NOMO-1 (cell line): ENCODE results near the gene WNT9A.
"Not testable (repeated sequence)": the region's sequence is repeated elsewhere in the genome, so short reads cannot be mapped to it uniquely, and the experiment has no call there.

Experiments used
- DNase-seq, 2 experiments: peaks; one replicate each; lab custom pipeline; 2025; ENCODE audit not compliant: unreplicated experiment in 2 of 2; lab: John Stamatoyannopoulos, UW

The WNT9A gene

DNA sequence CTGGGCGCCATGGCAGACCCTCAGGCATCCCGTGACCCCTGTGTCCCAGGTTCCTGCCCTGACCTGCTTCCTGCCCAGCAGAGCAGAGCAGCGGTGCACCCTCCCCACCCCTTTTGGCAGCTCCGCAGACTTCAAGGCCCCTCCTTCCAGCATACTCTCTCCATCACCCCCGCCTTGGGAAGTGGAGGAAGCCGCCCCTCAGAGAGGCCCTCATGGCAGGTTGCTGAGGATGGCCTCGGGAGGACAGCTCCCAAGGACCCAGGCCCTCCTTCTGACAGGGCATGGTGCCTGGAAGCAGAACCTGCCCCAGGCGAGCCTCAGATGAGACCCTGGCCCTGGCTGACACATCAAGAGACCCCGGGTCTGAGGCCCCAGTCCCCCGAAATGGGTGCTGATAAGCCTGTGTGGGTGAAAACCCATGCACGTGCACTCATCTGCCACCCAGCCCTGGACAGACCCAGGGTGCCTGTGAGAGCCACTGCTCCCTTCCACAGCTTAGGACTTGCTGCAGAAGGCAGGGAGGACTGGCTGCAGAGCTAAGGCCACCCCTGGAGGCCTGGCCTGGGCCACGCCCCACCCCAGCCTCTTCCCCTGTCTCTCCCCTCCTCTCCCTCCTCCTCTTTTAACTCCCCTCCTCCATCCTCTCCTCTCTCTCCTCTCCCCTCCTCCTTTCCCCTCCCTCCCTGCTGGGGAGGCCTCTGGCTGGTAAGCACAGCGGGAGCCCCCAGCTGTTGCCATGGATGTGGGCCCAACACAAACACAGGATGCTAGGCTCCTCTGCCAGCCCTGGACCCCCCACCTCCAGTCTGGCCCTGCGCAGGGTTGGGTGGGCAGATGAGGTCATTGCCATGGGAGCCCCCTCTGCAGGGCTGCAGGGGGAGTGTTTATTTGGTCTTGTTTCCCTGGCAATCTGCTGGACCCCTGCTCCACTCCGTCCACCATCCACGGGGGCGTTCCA is 33.7 kb downstream of the WNT9A start:
- DNase-seq, result no peak

DNA sequence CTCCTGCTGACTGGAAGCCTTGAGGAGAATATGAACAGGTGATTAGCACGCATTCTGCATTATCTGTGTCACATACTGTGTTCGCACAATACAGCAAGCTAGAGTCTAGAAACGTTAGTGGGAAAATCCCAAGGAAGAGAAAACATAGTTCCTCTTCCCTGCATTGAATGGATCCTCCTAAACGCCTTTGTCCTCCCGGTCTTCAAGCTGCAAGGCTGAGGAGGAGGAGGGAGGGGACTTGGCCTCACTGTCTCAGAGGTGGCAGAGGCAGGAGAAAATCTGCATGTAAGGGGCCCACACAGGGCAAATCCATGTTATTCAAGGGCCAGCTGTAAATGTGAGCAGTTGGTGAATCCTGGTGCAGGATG is 34.4 kb downstream of the WNT9A start:
- no peak for DNase-seq

DNA sequence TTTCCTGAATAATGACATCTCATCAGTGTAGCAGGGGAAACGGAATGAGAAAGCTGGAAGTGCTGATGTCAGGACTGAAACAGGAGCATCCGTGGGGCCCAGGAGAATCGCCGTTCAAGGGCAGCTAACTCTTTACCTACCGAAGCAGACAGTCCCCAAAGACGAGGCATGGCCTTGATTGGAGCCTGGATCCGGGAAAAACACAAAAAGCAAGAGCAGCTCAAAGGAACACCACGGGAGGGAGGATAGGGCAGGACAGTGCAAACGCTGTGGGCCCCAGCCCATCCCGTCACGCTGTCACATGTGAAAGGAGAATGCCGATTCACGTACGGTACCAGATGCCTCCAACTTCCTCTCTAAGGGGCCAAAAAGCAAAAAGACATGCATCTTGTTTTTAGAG is 34.9 kb downstream of the WNT9A start:
- no peak for DNase-seq

DNA sequence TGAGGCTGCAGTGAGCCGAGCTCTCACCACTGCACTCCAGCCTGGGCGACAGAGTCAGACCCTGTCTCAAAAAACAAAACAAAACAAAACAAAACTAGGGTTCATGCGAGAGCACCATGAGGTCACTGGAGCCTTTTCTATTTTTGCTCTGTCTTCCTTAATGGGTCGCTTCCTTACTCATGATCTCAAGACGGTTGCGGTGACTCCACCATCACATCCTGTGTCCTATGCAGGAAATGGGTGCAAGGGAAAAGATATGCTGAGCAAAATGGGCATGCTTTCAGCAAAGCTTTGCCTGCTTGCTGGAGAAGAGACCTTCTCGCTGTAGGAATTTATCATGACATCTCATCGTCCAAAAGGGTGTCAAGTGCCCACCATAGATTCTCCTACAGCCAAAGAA is 36.4 kb downstream of the WNT9A start:
- no peak for DNase-seq

DNA sequence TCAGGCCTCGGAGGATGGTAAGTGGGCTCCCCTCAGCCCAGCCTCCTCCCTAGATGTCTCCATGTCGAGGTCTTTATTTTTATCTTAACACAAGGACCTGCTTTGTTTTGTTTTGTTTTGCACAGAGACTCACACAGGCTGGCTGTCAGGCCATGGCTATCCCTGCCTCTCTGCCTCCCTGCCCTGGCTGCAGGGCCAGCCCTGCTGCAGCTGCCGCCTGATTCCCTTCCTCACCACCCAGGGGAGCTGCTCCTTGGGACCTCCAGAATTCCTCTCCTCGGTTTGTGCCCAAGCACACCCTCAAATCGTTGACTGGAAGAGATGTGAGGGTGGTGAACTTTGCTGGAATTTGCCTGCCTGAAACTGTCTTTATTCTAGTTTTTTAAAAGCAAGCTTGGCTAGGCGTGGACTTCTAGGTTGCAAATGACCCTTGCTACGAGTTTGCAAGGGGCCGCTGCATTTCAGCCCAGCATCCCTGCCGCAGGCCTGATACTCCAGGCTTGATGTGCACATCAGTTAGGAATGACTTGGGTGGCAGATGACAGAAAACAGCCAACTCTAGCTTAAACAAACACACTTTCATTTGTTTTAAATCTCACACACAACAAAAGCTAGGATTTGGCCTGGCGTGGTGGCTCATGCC is 37.1 kb downstream of the WNT9A start:
- no peak for DNase-seq

DNA sequence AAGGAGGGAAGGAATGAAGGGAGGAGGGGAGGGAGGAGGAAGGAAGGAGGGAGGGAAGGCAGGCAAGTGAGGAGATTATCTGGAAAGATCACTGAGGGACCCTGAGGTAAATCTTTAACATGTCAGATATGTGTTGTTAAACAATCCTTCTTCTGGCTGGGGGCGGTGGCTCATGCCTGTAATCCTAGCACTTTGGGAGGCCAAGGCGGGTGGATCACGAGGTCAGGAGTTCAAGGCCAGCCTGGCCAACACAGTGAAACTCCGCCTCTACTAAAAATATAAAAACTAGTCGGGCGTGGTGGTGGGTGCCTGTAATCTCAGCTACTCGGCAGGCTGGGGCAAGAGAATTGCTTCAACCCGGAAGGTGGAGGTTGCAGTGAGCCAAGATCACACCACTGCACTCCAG is 37.8 kb downstream of the WNT9A start:
- not testable (repeated sequence) for DNase-seq

DNA sequence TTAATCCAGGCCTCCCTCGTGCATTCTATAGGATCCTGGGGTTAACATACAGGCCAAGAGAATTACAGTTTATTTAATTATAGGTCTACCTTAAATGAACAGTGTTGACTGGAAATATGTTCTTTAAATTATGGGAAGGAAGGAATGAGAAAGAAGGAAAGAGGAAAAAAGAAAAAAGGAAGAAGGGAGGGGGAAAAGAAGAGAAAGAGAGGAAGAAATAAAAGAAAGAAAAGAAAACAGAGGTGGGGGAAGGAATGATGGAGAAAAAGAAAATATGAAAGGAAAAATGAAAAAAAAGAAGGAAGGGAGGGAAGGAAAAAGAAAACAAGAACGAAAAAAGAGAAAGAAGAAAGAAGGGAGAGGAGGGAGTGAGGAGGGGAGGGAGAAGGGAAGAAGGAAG is 38.5 kb downstream of the WNT9A start:
- DNase-seq, result no peak

DNA sequence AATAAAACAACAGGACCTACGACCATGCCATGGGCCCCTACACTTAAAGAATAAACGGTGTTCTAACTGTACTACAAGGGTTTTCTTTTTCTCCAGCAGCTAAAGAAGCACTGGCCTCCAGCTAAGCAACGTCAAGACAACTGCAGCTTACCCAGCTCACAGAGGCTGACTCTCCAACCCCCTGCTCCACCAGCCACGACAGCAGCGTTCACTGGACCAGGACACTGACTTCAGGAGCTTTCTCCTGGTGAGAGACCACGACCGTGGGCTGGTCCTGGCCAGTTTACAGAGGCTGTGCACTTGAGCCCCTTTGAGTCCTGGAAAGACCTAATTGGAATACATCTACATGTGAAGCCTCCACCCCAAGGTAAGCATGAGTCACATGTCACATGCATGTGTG is 39.4 kb downstream of the WNT9A start:
- DNase-seq, result no peak

DNA sequence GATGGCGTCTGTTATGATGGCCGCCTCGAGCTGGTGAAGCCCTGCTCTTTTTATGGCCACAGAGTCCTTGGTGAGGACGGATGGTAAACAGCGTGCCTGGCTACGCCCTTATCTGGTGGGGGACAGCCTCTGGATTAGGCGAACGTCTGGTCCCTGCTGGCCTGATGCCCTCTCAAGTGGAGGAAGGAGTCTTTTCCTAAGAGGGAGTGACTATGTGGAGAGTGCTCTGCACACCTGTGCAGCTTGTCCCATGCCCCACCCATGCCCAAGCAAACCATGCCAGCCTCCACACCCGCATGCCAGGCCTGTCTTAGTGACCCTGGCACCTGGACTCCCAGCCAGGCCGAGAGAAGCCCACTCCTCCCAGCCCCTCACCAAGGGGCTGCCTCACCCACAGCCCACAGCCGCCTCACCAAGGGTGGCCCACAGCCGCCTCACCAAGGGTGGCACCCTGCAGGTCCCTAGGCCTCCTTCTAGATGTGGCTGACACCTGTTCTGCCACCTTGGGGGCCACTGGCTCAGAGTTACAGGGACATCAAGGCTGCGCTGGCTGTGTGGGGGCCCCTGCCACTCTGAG is 40.2 kb downstream of the WNT9A start:
- DNase-seq, result no peak

DNA sequence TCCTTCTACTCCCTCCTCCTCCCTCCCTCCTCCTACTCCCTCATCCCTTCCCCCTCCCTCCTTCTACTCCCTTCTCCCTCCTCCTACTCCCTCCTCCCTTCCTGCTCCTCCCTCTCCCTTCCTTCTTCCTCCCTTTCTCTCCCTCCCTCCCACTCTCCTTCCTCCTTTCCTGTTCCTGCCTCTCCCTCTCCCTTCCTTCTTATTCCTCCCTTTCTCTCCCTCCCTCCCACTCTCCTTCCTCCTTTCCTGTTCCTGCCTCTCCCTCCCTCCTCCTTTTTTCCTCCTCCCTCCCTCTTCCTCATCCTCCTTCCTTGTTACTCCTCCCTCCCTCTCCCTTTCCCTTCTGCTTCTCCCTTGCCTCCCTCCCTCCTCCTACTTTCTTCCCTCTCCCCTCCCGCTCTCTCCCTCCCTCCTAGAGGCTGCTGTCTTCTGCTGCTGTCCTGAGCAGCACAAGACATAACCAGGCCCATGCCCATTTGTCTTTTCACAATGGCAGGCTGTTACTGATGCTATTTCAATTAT is 41.1 kb downstream of the WNT9A start:
- no peak for DNase-seq

DNA sequence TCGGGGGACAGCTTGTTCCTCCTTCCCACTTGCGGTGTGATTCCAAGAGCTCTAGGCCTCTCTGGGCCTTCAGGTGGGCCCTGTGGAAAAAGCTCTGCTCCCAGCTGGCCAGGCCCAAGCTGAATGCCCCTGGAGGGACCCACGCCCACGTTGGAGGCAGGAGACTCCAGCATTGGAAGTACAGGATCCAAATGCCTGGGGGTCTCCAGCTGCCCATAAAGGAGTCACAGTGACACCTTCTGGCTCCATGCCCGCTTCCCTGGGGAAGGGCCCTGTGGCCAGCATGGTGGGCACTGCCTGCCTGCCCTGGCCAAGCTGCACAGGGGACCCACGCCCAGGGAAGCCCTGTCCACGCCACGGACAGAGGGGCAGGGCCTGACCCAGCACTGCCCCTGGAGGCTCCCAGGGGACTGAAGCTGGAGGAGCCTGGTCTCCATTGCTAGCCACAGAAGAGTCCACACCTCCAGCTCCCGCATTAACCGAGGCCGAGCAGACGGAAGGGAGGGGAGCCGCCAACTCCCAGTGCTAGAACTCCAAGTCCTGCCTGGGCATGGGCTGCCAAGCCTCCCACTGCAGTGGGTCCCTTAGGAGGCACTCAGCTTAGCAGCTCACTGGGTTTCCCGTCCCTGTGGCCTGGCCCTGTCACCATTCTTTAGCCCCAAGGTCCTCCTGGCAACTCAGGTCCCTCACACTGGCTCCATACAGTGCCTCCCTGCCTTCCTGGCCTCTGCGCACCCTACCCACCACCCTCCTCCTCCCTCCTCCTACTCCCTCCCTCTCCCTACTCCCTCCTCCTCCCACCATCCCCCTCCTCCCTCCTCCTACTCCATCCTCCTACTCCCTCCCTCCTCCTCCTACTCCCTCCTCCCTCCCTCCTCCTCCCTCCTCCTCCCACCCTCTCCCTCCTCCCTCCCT is 41.9 kb downstream of the WNT9A start:
- no peak for DNase-seq

DNA sequence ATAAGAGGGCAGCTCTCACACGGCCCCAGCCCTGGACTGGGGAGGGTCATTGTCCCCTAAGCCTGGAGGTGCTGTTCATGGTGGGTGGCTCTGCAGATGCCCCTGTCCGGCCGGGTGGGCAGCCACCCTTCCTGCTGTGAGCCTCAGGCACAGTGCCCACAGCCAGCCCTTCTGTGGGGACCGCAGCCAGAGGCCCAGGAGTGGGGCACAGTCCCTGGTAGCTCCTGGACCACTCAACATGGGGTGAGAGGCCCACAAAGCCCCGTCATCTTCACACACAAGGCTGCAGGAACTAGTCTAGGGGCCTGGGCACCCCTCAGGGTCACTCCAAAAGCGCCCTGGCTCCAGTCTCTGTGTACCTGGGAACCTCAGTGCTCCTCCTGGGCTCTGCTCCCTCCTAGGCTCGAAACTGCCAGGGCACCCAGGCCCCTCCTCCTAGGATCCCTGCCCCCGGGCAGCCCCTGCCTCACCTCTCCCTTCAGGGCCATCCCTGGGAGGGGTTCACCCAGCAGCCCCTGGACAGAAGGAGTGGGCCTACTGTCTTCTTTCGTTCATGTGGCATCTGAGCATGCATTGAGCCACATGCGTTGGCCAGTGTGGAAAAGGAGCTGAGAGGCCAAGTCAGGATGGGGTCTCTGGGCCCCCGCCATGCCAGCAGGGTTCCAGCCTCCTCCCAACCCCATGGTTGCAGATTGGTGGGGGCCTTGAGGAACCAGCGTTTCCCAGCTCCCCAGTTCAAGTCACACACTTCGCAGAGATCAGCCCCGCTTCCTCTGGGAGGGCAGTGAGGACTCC is 43.0 kb downstream of the WNT9A start:
- no peak for DNase-seq

DNA sequence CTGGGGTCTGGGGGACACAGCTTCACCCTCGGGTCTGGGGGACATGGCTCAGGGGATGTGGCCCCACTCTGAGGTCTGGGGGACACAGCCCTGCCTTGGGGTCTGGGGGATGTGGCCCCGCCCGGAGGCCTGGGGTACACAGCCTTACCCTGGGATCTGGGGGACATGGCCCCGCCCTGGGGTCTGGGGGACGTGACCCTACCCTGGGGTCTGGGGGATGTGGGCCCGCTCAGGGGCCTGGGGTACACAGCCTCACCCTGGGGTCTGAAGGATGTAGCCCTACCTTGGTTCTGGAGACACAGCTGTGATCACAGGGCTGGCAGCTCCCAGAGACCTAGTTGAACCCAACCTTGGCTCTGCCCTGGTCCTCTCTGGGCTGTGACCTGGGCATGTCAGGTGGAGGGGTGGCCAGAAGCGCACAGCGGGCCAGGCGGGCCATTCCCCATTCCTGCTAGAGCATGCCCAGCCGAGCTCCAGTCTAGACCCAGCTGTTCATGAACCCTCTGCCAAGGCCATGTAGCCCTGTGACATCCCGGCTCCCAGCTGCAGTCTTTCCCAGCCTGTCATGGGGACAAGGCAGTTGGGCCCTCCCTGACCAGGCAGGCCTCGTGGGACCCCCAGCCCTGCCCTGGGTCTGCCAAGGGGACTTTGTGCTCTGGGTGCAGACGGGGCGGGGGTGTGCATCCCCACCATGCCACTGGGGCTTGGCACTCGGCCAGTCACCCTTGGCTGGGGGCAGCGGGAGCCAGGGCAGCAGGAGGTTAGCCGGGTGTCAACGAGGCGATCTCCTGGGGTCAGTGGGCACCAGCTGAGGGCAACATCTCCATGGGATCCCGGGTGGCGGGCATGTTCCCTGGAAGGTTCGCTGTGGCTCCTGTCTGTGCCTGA is 43.9 kb downstream of the WNT9A start:
- no peak for DNase-seq

DNA sequence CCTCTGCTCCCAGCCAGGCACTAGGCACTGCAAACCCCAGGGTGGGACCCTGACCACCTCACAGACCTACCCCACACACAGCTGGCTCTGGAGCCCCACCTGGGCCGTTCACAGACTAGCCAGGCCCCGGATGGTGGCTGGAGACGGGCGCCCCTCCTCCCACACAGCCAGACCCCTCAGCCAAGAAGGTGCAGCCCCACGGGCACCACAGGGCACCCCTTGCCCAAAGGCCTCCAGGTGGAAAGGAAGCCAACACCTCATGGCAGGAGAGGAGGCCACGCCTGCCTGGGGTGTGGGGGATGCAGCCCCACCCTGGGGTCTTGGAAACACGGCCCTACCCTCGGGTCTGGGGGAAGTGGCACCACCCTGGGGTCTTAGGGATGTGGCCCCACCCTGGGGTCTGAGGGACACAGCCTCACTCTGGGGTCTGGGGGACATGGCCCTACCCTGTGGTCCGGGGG is 44.6 kb downstream of the WNT9A start:
- DNase-seq, result no peak

DNA sequence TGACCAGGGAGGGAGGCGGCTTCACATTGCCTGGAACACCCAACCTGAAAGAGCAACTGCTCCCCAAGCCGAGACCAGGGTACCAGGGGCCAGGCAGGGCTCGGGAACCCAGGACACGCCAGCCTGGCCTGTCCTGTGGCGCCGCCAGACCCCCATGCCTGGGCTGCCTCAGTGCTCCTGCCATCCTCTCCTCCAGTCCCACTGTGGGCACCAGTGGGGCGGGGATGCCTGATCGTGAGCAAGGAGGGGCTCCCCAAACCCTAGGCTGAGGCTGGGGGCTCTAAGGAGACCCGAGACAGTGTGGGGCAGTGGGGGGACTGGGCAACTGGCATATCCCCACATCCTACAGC is 45.1 kb downstream of the WNT9A start:
- DNase-seq, result no peak

DNA sequence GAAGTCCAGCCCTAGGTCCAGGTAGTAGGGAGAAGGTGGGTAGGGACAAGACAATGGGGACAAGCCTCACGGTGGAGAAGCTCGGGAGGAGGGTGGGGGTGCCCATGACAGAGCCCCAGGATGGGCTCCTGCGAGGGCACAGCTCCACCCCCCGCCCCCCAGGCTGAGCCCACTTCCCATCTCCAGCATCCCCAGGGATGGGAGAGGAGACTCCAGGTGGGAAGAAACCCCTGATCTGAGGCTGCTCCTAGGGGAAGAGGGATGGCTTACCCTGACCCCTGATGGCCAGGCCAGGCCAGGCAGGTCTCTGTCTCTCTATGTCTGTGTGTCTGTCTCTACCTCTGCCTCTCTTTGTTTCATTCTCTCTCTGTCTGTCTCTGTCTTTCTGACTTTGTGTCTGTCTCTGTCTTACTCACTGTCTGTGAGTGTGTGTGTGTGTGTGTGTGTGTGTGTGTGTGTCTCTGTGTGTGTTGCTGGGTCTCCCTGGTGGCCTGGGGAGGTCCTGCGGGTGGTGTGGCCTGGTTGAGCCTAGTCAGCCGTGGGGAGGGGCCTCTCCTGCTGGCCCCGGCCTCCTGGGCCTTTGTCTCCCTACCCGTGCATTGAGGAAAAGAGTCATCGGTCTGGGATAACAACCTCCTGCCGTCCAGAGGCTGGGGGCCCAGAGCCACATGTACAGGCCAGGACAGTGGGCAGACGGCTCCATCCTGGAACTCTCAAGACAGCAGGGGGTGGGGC is 45.7 kb downstream of the WNT9A start:
- DNase-seq, result no peak

DNA sequence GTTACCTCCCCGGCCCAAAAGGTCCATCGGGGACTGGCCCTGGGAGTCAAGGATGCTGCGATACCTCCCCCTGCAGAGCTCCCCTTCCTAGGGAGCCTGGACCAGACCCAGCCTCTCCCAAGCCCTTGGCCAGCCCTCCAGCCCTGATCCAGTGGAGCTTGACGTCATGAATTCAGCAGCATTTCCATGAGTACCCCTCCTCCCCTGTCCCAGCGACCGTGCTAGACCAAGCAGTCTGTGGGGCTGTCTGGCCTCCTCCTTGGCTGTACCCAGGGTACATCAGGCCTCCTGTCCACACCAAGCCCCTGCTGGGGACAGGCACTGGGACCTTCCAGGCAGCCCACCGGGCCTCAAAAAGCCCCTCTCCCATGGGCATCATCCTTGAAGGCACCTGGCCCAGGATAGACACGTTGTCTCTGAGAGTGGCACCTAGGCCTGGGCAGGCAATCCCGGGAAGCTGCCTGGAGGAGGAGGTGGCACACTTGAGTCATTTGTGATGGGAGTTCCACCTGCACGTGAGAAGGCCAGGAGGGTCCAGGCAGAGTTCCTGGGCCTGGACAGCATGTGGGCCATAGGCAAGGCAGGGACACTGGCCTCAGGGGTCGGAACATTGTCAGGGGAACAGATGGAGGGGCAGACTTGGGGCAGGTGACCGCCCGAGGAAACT is 46.4 kb downstream of the WNT9A start:
- no peak for DNase-seq

DNA sequence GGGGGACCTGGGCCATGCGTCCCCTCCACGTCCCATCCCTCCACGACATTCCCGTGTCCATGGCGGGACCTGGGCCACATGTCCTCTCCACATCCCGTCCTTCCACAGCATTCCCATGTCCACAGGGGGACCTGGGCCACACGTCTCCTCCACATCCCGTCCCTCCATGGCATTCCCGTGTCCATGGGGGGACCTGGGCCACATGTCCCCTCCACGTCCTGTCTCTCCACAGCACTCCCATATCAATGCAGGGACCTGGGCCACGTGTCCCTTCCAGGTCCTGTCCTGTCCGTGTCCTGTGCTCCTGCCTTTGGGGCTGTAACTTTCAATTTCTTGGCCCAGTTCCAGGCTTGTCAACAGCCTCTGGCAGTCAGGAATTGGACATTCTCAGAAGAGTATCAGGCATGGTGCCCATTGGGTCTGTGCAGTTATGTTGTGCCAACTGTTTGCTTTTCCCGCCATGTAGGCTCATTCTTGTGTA is 47.1 kb downstream of the WNT9A start:
- no peak for DNase-seq
